Endothelial cell (in vitro differentiated cells): Measurements from ENCODE around the gene ELF4. TPM values are rescaled to one million over a fixed set of nuclear protein-coding genes. Genes with fewer than 3 reads are reported as not detected.

Experiments used
- DNase-seq: peaks from one replicate; pipeline ENCODE4 v3.0.0; 2021; ENCODE audit warnings: low spot score
- H3K27ac Mint-ChIP-seq: one replicate; pipeline ENCODE4 v1.8.0; 2021; ENCODE audit warnings: mixed read lengths, inconsistent platforms; ENCODE audit not compliant: unreplicated experiment
- H3K27me3 Mint-ChIP-seq: one replicate; pipeline ENCODE4 v1.8.0; 2021; ENCODE audit warnings: mild to moderate bottlenecking, moderate library complexity, mixed read lengths, inconsistent platforms; ENCODE audit not compliant: unreplicated experiment
- H3K36me3 Mint-ChIP-seq: one replicate; pipeline ENCODE4 v1.8.0; 2021; ENCODE audit warnings: mild to moderate bottlenecking, low read depth, mixed read lengths, inconsistent platforms; ENCODE audit not compliant: unreplicated experiment
- H3K4me1 Mint-ChIP-seq: one replicate; pipeline ENCODE4 v1.8.0; 2021; ENCODE audit warnings: mild to moderate bottlenecking, mixed read lengths, inconsistent platforms; ENCODE audit not compliant: unreplicated experiment
- H3K4me3 Mint-ChIP-seq: one replicate; pipeline ENCODE4 v1.8.0; 2021; ENCODE audit warnings: mild to moderate bottlenecking, mixed read lengths, inconsistent platforms; ENCODE audit not compliant: unreplicated experiment
- H3K9me3 Mint-ChIP-seq: one replicate; pipeline ENCODE4 v1.8.0; 2021; ENCODE audit warnings: mixed read lengths, inconsistent platforms; ENCODE audit not compliant: unreplicated experiment
- total RNA-seq: library from RNA; stranded (reverse); fragmentation: NEBNext Ultra II Directional; extraction: Animal tissue kit (Norgen Biotek cat#: 25700); gene quantifications from one replicate; pipeline ENCODE4 v1.2.1, GENCODE V29; 2021; ENCODE audit not compliant: unreplicated experiment
- TF ChIP-seq, protein P1 (sequence below): fragments of 200-600 bp; sonication (generic); IDR thresholded peaks from one replicate; pipeline ENCODE4 v1.5.0; 2021; ENCODE audit warnings: antibody characterized with exemption; ENCODE audit not compliant: unreplicated experiment

The ELF4 gene
- total RNA-seq, 1 donor from 2014 or later = 23.6 TPM

DNA sequence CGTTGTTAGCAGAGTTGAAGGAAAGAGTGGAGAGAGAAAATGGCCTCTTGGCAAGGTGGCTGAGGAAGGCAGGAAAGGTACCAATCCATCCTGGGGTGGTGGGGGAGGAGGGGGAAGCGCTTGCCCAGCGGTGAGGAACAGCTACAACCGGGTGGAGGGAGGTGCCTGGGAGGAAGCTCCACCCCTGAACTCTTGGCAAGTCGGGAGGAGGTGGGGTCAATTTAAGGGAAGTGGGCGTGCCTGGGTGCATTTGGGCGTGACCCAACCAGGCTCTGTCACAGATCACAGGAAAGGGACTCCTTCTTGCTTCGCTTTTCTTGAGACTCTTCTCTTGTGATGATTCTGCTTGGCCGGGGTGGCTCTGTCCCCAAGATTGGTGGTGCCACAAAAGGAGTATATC lies 86.2 kb downstream of the ELF4 start:
- H3K36me3 Mint-ChIP-seq = peaks cover 16% of the 10 kb centered on the region
- TF ChIP-seq, protein P1, sequence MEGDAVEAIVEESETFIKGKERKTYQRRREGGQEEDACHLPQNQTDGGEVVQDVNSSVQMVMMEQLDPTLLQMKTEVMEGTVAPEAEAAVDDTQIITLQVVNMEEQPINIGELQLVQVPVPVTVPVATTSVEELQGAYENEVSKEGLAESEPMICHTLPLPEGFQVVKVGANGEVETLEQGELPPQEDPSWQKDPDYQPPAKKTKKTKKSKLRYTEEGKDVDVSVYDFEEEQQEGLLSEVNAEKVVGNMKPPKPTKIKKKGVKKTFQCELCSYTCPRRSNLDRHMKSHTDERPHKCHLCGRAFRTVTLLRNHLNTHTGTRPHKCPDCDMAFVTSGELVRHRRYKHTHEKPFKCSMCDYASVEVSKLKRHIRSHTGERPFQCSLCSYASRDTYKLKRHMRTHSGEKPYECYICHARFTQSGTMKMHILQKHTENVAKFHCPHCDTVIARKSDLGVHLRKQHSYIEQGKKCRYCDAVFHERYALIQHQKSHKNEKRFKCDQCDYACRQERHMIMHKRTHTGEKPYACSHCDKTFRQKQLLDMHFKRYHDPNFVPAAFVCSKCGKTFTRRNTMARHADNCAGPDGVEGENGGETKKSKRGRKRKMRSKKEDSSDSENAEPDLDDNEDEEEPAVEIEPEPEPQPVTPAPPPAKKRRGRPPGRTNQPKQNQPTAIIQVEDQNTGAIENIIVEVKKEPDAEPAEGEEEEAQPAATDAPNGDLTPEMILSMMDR = no peak
- H3K9me3 Mint-ChIP-seq = no peaks in the 10 kb centered on the region
- H3K4me3 Mint-ChIP-seq = peak overlapping the region; percentile 14
- peak; percentile 53 for DNase-seq
- H3K4me1 Mint-ChIP-seq = peaks cover 22% of the 10 kb centered on the region
- H3K27me3 Mint-ChIP-seq = no peaks in the 10 kb centered on the region
- H3K27ac Mint-ChIP-seq = peak overlapping the region; percentile 42

GRCh38 chrX:130020661-130021324 lies 89.5 kb downstream of the ELF4 start:
- no peaks in the 10 kb centered on the region for H3K9me3 Mint-ChIP-seq
- no peak overlapping the region for H3K4me3 Mint-ChIP-seq
- TF ChIP-seq, protein P1 = no peak
- DNase-seq = peak; percentile 11
- H3K27me3 Mint-ChIP-seq = peaks cover 2% of the 10 kb centered on the region
- peaks cover 40% of the 10 kb centered on the region for H3K4me1 Mint-ChIP-seq
- H3K36me3 Mint-ChIP-seq = peaks cover 18% of the 10 kb centered on the region
- peak overlapping the region; percentile 61 for H3K27ac Mint-ChIP-seq

- Mint-ChIP-seq H3K27me3 (peaks cover 4% of the 10 kb centered on the region), H3K9me3 (no peaks in the 10 kb centered on the region), H3K4me1 (peaks cover 32% of the 10 kb centered on the region), H3K4me3 (no peak overlapping the region), H3K36me3 (peaks cover 22% of the 10 kb centered on the region), H3K27ac (no peak overlapping the region)
- DNase-seq = no peak
- TF ChIP-seq, protein P1 = no peak
These were observed 92.2 kb downstream of the ELF4 start for GRCh38 chrX:130018143-130018542.

GRCh38 chrX:130015181-130015580 lies 95.1 kb downstream of the ELF4 start:
- peaks cover 22% of the 10 kb centered on the region for H3K36me3 Mint-ChIP-seq
- peaks cover 4% of the 10 kb centered on the region for H3K27me3 Mint-ChIP-seq
- H3K4me1 Mint-ChIP-seq = peaks cover 30% of the 10 kb centered on the region
- no peak overlapping the region for H3K4me3 Mint-ChIP-seq
- DNase-seq = no peak
- H3K27ac Mint-ChIP-seq = no peak overlapping the region
- no peaks in the 10 kb centered on the region for H3K9me3 Mint-ChIP-seq
- TF ChIP-seq, protein P1 = no peak

Other genes with a start within 250 kb of the ELF4 start
- gene UTP14A, start 204.3 kb downstream of the ELF4 start, total RNA-seq = 22.1 TPM
- gene BCORL1, start 127.9 kb downstream of the ELF4 start, total RNA-seq = 34.0 TPM
- gene AIFM1, start 55.3 kb upstream of the ELF4 start, total RNA-seq = 39.9 TPM
- gene RAB33A, start 61.5 kb upstream of the ELF4 start, total RNA-seq = 4.1 TPM
- 7.4 TPM for gene ZNF280C, start 158.4 kb upstream of the ELF4 start, total RNA-seq
- gene SLC25A14, start 229.4 kb upstream of the ELF4 start, total RNA-seq = 14.5 TPM